ENCODE results near the gene SKIL. TPM values are rescaled to one million over a fixed set of nuclear protein-coding genes. Genes with fewer than 3 reads are reported as not detected.

SKIL gene
- total RNA-seq, 1 experiment from 2014 or later, result 15.1 TPM

- ChIA-PET POLR2A (interaction anchor here (0.7 kb wide), 1 partner anchor 256 kb away, joined by 7 read pairs; no protein-coding TSS in a partner anchor), RAD21 (ENCODE audit: low non-redundant PET in 1 of 2, low total read pairs in 2 of 2, uncharacterized antibody in 2 of 2, unreplicated experiment in 2 of 2) (no interaction called here), CTCF (interaction anchor here (0.7 to 3.9 kb wide), 5 partner anchors 12 to 296 kb away, joined by 3 to 21 read pairs (median 3); no protein-coding TSS in a partner anchor)
- Histone ChIP-seq H3K9ac (ENCODE audit: low read length) (no peak overlapping the region), H3K27ac (ENCODE audit: low read depth, low read length) (no peak overlapping the region), H3K9me2 (ENCODE audit: insufficient read depth) (no peaks in the 10 kb centered on the region), H3K79me2 (ENCODE audit: insufficient read depth, low read length) (no peaks in the 10 kb centered on the region), H2AFZ (ENCODE audit: low read depth, low read length, poor library complexity, severe bottlenecking) (no peak overlapping the region), H3K4me1 (ENCODE audit: control insufficient read depth in 1 of 2, insufficient read depth in 2 of 2, low read length in 2 of 2) (no peaks in the 10 kb centered on the region), H3K9me3 (ENCODE audit: control insufficient read depth in 1 of 2, insufficient read depth in 1 of 2, low read depth in 1 of 2, low read length in 2 of 2) (no peaks in the 10 kb centered on the region), H3K27me3 (ENCODE audit: insufficient read depth, low read length) (no peaks in the 10 kb centered on the region), H3K36me3 (ENCODE audit: control insufficient read depth in 1 of 2, insufficient read depth in 2 of 2, low read length in 2 of 2) (no peaks in the 10 kb centered on the region), H3K4me3 (replicated peaks in 1 of 2; ENCODE audit: low read depth in 1 of 2, low read length in 2 of 2) (no peak overlapping the region), H4K20me1 (ENCODE audit: insufficient read depth) (no peaks in the 10 kb centered on the region), H3K4me2 (ENCODE audit: low read length) (no peak overlapping the region)
- no peak for TF ChIP-seq CTCF (IDR thresholded peaks at IDR 0.05 in 2 of 3, conservative IDR thresholded peaks at IDR 0.05 in 1 of 3; ENCODE audit: borderline replicate concordance in 1 of 3, insufficient read depth in 1 of 3, low read depth in 2 of 3, low read length in 2 of 3)
- no peak for TF ChIP-seq POLR2A (IDR thresholded peaks at IDR 0.05; ENCODE audit: borderline replicate concordance, extremely low read depth, insufficient read depth, insufficient read length)
- TF ChIP-seq ZFX (IDR thresholded peaks at IDR 0.05), result no peak
- TF ChIP-seq CEBPB (IDR thresholded peaks at IDR 0.05; ENCODE audit: low read depth), result no peak
- TF ChIP-seq SRF (IDR thresholded peaks at IDR 0.05; ENCODE audit: low read depth), result no peak
- TF ChIP-seq MAX (IDR thresholded peaks at IDR 0.05), result no peak
- TF ChIP-seq SIN3A (IDR thresholded peaks at IDR 0.05; ENCODE audit: low read depth), result no peak
- no peak for TF ChIP-seq EZH2phosphoT487 (IDR thresholded peaks at IDR 0.05; ENCODE audit: borderline replicate concordance)
- TF ChIP-seq POLR2AphosphoS5 (IDR thresholded peaks at IDR 0.05; ENCODE audit: low read depth, low read length), result no peak
- BruUV-seq (replicated peaks), result no TSS peak
- intact Hi-C loops (cut with micrococcal nuclease), result no loop called here
- DNase-seq (ENCODE audit: low read depth, low spot score), result no peak
- no peak for ATAC-seq
Measured at GRCh38 chr3:170309046-170309445, 48.5 kb upstream of the SKIL start.

- no peak overlapping the region for H2AFZ ChIP-seq (ENCODE audit: low read depth, low read length, poor library complexity, severe bottlenecking)
- H3K9me2 ChIP-seq (ENCODE audit: insufficient read depth), result no peaks in the 10 kb centered on the region
- H4K20me1 ChIP-seq (ENCODE audit: insufficient read depth), result no peaks in the 10 kb centered on the region
- H3K4me1 ChIP-seq (ENCODE audit: control insufficient read depth in 1 of 2, insufficient read depth in 2 of 2, low read length in 2 of 2), result peaks cover 0 to 4% of the 10 kb centered on the region in 2 experiments; a peak in 2 of 4 replicates
- H3K4me2 ChIP-seq (ENCODE audit: low read length), result no peak overlapping the region
- H3K4me3 ChIP-seq (replicated peaks in 1 of 2; ENCODE audit: low read depth in 1 of 2, low read length in 2 of 2), result no peak overlapping the region
- H3K27me3 ChIP-seq (ENCODE audit: insufficient read depth, low read length), result no peaks in the 10 kb centered on the region
- no TSS peak for BruUV-seq (replicated peaks)
- H3K79me2 ChIP-seq (ENCODE audit: insufficient read depth, low read length), result no peaks in the 10 kb centered on the region
- DNase-seq (ENCODE audit: low read depth, low spot score), result no peak
- no peak overlapping the region for H3K27ac ChIP-seq (ENCODE audit: low read depth, low read length)
- no peak overlapping the region for H3K9ac ChIP-seq (ENCODE audit: low read length)
- POLR2A ChIA-PET, result no interaction called here
- intact Hi-C loops (cut with micrococcal nuclease), result no loop called here
- CTCF ChIA-PET, result interaction anchor here (0.8 to 1.3 kb wide), 2 partner anchors 14 to 494 kb away, joined by 3 read pairs; no protein-coding TSS in a partner anchor
- H3K9me3 ChIP-seq (ENCODE audit: control insufficient read depth in 1 of 2, insufficient read depth in 1 of 2, low read depth in 1 of 2, low read length in 2 of 2), result no peaks in the 10 kb centered on the region
- no peaks in the 10 kb centered on the region for H3K36me3 ChIP-seq (ENCODE audit: control insufficient read depth in 1 of 2, insufficient read depth in 2 of 2, low read length in 2 of 2)
- ATAC-seq, result no peak
- RAD21 ChIA-PET (ENCODE audit: low non-redundant PET in 1 of 2, low total read pairs in 2 of 2, uncharacterized antibody in 2 of 2, unreplicated experiment in 2 of 2), result no interaction called here
- TF ChIP-seq FOSL1 (IDR thresholded peaks at IDR 0.05; ENCODE audit: low read depth) (no peak), ZBTB33 (IDR thresholded peaks at IDR 0.05; ENCODE audit: extremely low read depth, insufficient replicate concordance, low read length) (no peak), EZH2phosphoT487 (IDR thresholded peaks at IDR 0.05; ENCODE audit: borderline replicate concordance) (no peak), CBX3 (IDR thresholded peaks at IDR 0.05; ENCODE audit: low read depth) (no peak), JUND (IDR thresholded peaks at IDR 0.05) (no peak), EGR1 (IDR thresholded peaks at IDR 0.05; ENCODE audit: low read depth) (no peak), ATF3 (IDR thresholded peaks at IDR 0.05) (no peak), RAD21 (IDR thresholded peaks at IDR 0.05; ENCODE audit: low read depth) (no peak), SP1 (IDR thresholded peaks at IDR 0.05; ENCODE audit: low read depth) (no peak), CEBPB (IDR thresholded peaks at IDR 0.05; ENCODE audit: low read depth) (no peak)
Measured at GRCh38 chr3:170317954-170318353, 39.6 kb upstream of the SKIL start.
